NCI-H2081 (cell line): ENCODE measurements around the gene PSME3.
"Not testable (repeated sequence)": the region's sequence is repeated elsewhere in the genome, so short reads cannot be mapped to it uniquely, and the experiment has no call there.

ENCODE experiments used
- DNase-seq, 2 experiments: peaks; one replicate each; lab custom pipeline; 2025; lab: John Stamatoyannopoulos, UW

Gene PSME3

DNA sequence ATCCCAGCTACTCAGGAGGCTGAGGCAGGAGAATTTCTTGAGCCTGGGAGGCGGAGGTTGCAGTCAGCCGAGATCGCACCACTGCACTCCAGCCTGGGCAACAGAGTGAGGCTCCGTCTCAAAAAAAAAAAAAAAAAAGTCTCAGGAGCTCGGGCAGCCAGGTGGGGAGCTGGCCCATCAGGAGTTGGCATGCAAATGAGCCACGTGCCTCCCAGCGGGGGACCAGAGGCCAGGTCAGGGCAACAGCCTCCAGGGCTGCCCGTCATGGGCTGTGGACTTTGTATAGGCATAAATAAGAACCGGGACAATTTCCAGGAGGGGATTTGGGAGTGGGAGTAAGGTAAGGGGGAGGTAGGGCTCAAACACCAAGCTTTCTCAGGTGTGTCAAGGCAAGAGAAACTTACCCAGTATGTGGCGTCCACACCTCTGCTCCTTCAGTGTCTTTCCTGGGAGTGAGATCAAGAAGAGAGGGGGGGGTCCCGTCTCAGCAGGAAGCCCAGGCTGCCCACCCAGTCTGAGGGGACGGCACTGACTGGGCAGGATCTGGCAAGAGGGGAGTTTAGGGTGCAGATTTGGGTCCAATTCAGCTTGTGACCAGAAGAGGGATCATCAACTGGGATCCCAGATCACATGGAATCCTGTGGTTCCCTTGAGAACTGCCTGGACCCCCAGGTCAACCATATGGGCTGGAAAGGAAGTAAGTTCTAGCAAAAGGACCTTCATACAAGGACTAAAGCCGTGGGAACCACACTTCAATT, 45.1 kb downstream of the PSME3 start:
- no peak for DNase-seq

DNA sequence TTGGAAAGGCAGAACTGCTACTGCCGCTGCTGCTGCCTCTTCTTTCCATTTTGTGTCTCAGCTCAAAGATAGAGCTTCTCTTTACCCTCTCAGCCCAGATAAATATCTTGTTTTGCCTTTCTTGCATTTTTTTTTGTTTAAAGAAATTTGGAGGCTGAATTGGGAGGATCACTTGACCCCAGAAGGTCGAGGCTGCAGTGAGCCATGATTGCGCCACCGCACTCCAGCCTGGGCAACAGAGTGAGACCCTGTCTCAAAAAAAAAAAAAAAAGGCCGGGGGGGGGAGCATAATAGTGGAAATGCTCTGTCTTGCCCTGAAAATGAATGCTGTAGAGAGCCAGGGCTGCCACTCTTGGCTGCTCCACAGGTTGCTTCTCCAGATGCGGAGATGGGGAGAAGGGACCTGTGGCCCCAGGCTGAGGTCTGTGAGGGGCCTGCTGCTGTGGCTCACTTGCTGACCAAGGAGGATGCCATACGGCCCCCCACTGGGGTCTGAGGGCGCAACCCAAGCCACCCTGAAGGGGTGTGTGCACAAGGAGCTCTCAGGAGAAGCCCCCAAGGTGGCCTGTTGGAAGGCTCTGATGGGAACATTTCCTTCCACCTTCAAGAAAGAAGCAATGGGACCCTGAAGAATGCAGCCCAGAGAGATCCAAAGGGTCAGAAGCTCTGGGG, 45.9 kb downstream of the PSME3 start:
- no peak for DNase-seq

DNA sequence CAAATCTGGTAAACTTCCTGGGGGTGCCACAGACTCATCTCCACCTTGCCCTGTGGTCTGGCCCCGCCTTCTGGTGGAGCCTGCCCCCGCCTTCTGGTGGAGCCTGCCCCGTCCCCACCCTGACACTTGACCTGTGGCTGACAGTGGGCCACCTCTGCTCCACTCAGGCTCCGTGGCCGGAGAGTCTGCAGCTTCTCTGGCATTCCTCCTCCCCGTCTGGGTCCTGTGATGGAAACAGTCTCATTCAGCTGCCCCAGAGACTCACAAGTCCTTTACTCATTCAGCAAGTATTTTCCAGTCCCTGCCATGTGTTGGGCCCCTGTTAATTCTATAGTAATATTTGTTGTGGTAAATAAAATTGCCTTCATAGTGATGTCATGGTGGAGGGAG, 46.4 kb downstream of the PSME3 start:
- DNase-seq = no peak

DNA sequence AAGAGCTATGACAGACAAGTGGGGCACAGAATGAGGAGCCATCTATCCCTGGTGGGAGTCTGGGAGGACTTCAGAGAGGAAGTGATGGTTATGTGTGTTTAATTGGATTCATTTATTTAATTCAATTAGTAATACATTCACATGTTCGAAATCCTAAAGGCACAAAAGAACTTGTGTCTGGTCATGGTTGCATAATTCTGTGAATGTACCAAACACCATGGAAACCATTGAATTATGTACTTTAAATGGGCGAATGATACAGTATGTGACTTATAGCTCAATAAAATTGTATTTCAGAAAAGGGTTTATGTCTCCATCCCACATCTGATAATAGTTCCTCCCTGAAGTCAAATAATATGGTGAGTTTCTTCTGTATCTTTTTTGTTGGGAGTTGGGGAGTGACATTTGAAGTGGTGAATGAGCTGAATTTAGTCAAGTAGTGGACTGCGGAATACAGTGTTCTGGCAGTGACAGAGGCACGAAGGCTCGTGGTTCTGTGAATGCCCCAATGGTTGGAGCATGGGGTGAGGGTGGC, 47.6 kb downstream of the PSME3 start:
- no peak for DNase-seq

DNA sequence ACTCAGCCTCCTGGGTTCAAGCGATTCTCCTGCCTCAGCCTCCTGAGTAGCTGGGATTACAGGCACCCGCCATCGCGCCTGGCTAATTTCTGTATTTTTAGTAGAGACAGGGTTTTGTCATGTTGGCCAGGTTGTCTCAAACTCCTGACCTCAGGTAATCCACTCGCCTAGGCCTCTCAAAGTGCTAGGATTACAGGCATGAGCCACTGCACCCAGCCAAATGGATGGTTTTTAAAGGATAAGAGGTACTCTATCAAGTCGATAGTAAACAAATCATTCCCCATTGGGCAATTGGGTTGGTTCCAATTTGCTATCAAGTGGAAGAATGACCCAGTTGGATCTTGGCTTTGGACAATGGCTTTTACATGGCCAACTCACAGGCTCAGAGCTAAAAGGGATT, 48.5 kb downstream of the PSME3 start:
- DNase-seq = not testable (repeated sequence)

DNA sequence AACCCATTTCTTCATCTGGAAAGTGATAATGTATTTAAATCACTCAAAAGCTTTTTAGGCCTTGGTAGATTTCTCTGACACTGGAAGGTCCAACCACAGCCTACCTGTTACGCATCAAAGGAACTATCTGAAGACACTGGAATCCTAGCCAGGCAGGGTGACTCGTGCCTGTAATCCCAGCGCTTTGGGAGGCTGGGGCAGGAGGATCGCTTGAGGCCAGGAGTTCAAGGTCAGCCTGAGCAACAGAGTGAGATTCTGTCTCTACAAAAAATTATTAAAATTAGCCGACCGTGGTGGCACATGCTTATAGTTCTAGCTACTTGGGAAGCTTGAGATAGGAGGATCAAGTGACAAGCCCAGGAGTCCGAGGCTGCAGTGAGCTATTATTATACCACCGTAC, 49.0 kb downstream of the PSME3 start:
- no peak for DNase-seq

DNA sequence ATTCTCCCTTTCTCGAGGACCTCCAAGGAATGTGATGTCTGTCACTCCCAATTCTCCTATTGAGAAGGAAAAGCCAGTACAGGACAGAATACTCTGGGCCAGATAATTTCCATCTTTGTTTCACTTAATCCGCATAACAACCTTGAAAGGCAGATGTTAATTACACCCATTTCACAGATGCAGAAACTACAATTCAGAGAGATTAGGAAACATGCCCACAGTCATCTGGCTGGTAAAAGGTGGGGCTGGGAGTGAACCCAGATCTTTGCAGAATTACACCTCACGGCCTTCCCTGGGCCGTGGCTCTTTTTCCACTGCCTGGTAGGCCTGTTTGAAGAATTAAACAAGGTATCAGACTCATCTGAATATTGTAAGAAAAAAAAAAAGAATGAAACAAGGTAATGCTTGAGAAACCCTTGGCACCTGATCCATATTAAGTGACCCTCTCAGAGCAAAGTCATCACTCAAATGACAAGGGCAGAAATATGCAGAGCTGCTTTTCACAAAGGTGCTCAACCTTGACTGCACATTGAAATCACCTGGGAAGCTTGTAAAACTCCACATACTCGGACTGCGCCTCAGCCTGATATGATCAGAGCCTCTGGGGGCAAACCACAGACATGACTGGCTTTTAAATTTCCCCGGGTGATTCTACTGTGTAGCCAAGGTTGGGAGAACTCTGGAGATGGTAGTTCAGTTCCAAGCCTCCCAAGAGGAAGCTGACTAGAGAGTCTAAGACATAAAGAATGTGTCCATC, 50.8 kb downstream of the PSME3 start:
- DNase-seq = no peak

DNA sequence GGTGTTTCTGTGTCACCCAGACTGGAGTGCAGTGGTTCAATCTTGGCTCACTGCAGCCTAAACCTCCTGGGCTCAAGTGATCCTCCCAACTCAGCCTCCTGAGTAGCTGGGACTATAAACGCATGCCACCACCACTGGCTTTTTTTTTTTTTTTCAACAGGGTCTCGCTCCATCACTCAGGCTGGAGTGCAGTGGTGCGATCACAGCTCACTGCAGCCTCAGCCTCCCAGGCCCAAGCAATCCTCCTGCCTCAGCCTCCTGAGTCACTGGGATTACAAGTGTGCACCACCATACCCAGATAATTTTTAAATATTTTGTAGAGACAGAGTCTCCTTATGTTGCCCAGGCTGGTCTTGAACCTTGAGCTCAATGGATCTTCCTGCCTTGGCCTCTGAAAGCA, 52.6 kb downstream of the PSME3 start:
- DNase-seq = not testable (repeated sequence)

DNA sequence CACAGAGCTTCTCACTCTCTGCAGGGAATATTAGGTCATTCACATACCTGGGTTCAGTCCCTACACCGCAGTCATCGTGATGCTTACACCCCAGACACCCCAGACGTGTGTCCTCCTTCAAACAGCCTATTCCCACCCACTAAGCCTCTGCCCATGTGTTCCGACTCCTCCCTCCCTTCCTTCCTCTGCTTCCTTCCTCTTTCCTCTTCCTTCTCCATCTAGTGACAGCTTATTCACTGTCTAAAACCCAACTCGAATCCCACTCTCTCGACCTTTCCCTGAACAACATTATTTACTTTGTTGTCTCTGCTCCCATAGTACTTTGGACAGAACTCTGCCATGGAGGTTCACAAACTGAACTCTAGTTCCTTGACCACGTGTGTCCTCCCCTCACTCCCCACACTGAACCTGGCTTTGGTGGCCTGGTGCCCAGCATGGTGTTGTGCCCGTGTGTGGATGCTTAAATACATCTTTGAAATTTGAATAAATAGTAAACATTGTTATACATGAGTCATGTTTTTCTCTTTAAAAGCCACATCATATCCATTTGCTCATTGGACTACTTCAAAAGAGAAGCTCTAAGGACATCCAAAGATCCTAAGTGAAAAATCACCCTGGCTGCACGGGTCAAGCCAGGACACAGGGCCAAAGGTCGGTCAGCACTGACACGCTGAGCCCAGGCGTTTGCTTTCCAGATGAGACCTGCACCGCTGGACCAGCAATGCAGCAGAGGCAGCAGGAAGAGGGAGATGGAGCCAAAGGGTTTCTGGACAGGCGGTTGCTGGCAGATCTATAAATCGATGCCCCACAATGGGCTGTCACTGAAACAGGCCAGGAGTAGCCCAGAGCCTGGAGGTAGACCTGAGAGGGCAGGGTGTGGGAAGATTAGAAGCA, 53.3 kb downstream of the PSME3 start:
- no peak for DNase-seq

DNA sequence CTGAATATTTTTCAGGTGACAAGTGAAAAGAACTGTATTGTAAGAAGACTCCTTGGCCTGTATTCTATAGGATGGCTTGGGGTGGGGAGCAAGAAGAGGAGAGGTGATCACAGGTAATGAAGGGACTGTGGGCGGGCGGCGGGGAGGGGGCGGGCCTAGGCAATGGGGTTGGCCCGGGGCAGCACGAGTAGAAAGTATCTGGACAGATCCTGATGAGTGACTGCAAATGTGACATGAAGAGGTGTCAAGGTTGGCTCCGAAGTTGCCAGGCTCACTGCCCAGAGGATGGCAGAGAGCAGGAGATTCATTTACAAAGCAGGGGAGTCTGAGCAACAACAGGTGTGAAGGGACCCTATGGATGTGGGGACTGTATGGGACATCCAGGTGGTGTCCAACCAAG, 56.6 kb downstream of the PSME3 start:
- DNase-seq = no peak

DNA sequence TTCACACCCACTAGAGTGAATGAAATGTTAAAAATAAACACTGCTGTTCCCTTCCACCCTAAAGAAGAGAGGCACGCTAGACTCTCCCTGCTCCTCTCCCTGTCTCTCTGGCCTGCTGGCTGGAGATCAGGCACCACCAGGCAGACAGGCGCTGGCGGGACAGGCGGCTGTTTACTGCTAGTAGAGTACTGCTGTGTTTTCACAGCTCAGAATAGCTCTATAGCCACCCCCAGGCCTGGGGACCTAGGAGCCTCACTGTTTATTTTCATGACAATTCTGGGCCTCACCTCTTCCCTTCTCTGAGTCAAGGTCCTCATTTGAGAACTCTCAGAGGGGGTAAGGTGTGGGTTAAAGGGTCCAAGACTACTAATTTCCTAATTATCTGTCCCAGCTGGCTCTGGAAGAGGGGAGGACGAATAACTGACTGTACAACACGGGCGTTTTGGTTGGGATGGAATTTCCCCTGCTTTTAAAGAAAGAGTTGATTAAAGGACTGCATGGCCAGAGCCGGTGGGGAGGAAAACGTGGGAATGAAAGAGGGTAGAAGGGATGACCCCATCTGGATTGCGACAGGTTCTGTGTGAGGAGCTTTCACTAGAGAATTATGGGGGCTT, 58.4 kb downstream of the PSME3 start:
- DNase-seq = peak; percentile 18 to 60

DNA sequence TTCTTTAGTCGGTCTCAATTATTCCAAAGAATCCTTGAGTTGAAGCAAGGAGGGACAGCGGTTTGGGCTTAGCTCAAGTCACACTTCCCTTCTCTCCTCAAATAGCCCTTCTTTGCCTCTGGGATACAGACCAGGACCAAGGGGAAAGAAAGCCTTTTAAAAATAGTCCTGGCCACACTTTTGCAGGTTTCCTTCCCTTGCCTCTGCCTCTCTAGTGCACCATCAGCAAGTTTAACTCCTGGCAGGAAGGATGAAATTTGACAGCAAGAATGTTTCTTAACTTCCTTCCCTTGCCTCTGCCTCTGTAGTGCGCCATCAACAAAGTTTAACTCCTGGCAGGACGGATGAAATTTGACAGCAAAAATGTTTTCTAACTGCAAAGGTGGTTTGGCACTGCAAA, 60.2 kb downstream of the PSME3 start:
- DNase-seq = no peak
